Epithelial cell of esophagus (primary cell): ENCODE measurements around the gene PARD3B.

Experiments used
- DNase-seq: peaks from one replicate; pipeline ENCODE4 v3.0.0; 2010; ENCODE audit warnings: low read depth
- H3K4me3 ChIP-seq: 2 replicates; pipeline ENCODE4 v1.5.1; 2011; ENCODE audit warnings: mild to moderate bottlenecking, low read length, control low read depth
- TF ChIP-seq, protein P1 (sequence below): IDR thresholded peaks from 2 replicates; pipeline ENCODE4 v1.5.1; 2011; ENCODE audit warnings: low read depth, mild to moderate bottlenecking, low read length, control low read depth, inconsistent platforms; ENCODE audit not compliant: insufficient read depth; ENCODE audit errors: missing control alignments

PARD3B gene

DNA sequence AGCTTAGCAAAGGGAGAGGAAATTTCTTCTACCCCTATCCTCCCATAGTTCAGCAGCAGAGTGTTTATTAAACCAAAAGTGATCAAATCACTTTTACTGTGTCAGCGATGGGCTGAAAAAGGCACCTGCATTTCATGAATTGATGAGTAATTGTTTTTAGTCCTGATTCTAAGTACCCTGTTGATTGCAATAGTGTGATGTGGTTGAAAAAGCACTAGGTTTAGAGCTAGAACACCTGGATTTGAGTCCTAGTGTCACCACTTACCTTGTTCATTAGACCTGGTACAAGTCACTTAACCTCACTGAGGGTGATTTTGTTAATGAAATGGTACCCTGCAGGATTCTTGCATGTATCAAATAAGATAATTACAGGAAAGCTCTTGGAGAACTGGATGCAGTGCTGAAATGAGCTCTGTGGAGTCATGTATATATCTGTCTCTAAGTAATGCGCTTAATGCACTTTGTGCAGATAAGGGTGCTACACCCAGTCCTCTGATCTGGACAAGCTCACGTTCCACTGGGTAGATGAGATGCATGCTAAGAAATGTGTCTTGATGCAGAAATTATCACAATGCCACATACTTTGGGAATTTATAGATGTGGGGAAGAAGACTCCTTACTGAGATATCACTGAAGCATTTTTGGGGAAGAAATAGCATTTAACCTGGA lies 289.6 kb downstream of the PARD3B start:
- no peak overlapping the region for H3K4me3 ChIP-seq
- TF ChIP-seq, protein P1, sequence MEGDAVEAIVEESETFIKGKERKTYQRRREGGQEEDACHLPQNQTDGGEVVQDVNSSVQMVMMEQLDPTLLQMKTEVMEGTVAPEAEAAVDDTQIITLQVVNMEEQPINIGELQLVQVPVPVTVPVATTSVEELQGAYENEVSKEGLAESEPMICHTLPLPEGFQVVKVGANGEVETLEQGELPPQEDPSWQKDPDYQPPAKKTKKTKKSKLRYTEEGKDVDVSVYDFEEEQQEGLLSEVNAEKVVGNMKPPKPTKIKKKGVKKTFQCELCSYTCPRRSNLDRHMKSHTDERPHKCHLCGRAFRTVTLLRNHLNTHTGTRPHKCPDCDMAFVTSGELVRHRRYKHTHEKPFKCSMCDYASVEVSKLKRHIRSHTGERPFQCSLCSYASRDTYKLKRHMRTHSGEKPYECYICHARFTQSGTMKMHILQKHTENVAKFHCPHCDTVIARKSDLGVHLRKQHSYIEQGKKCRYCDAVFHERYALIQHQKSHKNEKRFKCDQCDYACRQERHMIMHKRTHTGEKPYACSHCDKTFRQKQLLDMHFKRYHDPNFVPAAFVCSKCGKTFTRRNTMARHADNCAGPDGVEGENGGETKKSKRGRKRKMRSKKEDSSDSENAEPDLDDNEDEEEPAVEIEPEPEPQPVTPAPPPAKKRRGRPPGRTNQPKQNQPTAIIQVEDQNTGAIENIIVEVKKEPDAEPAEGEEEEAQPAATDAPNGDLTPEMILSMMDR, result no peak
- DNase-seq, result no peak

DNA sequence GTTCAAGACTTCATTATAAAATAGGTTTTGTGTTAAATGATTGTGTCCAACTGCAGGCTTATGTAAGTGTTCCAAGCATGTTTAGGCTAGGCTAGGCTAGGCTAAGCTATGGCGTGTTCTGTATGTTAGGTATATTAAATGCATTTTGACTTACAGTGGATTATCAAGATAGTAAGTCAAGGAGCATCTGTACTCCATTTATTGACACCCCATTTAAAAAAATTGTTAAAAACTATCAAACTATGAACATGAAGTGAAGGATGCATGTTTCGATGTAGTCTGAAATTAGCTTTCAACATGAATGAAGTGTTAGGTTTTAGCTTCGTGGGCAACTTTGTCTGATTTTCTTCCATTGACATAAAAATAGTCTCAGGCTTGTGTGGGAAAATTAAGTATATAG lies 290.5 kb downstream of the PARD3B start:
- DNase-seq, result no peak
- no peak overlapping the region for H3K4me3 ChIP-seq
- TF ChIP-seq, protein P1, result no peak

- TF ChIP-seq, protein P1, result no peak
- DNase-seq, result no peak
- H3K4me3 ChIP-seq, result no peak overlapping the region
Observed at GRCh38 chr2:204840504-204840903, 295.2 kb downstream of the PARD3B start.

DNA sequence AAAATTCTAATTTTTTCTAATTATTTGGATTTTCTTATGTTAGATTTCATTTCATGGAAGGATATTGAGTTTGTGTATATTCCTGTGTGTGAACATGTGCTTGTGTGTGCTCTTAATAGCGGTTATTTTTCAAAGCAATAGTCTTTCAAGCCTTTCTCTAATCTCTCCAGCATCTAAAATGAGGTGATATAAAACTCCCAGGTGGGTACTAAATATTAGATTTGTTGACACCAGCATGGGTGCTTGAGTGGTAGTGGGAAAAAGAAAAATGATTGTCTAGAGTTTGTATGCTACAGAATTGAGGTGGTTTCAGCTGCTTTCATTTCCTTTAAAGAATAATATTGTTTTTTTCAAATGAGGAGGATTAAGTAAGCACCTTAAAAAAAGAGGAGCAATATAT lies 296.8 kb downstream of the PARD3B start:
- TF ChIP-seq, protein P1, result no peak
- no peak for DNase-seq
- no peak overlapping the region for H3K4me3 ChIP-seq

DNA sequence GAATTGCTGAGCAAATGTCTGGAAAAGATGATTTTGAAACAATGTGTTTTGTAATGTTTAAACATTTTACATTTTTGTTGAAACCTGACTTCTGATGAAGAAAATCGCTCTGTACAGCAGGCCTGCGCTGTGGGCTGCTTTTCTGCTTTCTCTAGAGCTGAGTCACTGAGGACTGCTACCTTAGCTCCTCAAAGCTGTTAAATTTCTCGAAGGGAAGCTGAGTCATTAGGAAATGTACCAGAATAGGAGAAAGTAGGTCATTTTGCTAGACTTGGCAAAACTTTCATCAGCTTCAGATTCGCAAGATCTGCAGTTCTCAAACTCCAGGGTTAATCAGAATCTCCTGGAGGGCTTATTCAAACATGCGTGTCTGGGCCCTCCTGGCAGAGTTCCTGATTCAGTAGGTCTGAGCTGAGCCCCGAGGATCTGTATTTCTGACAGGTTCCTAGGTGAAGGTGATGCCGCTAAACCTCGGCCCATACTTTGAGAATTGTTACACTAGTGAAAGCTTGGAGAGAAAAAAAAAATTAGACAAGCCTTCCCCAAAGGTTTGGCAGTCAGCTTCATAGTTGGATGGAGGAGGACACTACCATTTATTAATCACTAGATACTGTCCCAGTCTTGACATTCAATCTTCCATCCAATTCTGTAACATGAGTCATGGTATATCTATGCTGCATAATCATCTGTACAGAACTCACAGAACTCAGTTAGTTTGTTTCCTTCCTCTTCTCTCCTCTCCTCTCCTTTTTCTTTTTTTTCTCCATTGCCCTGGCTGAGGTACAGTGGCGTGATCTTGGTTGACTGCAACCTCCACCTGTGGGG lies 297.6 kb downstream of the PARD3B start:
- TF ChIP-seq, protein P1, result no peak
- H3K4me3 ChIP-seq, result no peak overlapping the region
- peak; percentile 83 for DNase-seq

- peak; percentile 59 for DNase-seq
- TF ChIP-seq, protein P1, result no peak
- no peak overlapping the region for H3K4me3 ChIP-seq
Observed at GRCh38 chr2:204846471-204846870, 301.2 kb downstream of the PARD3B start.
